ENCODE measurements around the gene PSMB11.

The PSMB11 gene

DNA sequence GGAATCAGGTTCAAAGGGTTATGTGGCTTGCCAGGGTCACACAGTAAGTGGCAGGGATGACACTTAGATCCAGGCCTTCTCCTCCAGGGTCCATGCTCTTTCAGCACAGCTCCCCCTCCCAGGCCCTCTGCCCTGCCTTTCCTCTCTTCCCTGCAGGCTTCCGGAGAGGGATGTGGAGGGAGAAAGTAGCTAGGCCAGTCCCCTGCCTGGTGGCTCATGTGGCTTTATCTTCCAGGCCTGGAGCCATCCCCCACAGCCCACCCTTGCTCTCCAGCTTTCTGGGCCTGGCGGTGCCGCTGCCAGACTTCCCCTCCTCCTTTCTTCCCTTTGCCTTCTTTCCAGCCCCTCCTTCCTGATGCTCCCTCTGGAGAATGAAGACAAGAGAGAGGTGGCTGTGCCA, 1.7 kb downstream of the PSMB11 start:
- no peak overlapping the region for H3K4me3 ChIP-seq (ENCODE audit: low read length)
- TF ChIP-seq ZNF274 (IDR thresholded peaks at IDR 0.05; ENCODE audit: low read depth, low read length) = no peak

- no peak overlapping the region for H3K4me3 ChIP-seq (ENCODE audit: low read length)
- no peak for TF ChIP-seq ZNF274 (IDR thresholded peaks at IDR 0.05; ENCODE audit: low read depth, low read length)
Observed at GRCh38 chr14:23044840-23045239, 2.8 kb downstream of the PSMB11 start.

DNA sequence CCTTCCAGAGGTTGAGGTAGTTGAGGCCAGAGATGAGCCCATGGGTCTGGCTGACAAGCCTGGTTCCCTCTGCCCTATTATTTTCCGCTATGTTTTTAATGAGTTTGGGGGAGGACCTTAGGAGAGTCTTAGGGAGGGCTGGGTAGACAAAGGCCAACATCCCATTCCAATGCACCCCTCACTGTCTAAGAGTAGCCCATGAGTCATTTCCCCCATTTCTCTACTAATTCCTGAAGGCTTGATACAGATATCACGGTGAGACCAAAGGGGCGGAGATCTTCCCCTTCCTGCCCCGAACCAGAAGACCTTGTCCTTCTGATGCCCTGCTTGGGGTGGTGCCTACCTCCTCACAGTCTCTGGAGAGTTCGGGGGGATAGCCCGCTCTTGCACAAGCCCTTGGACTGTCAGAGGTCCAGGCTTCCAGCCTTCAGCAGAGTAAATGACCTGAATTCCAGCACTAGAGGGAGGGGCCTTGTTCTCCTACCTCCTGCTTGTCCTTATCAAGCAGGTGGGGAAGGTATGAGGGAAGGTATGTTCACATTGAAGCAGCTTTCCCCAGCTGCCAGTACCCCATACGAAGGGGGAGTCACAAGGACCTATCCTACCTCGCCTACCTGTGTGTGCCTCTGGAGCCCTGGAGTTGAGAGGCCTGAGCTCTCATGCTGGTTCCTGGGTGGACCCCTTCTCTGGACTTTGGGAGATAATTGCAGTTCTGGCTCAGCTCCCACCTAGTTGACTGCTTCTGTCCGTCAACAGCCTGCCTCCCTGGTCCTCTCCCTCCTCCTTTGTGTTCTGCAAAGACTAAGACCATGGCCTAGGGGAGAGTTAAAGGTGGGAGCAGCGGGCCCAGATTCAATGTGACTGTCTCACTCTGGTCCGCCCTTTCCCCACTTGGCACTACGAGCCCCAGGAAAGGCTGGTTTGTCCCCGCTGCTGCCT, 3.7 kb downstream of the PSMB11 start:
- TF ChIP-seq ZNF274 (IDR thresholded peaks at IDR 0.05; ENCODE audit: low read depth, low read length) = no peak
- no peak overlapping the region for H3K4me3 ChIP-seq (ENCODE audit: low read length)

GRCh38 chr14:23047034-23047634, 5.1 kb downstream of the PSMB11 start:
- no peak for TF ChIP-seq ZNF274 (IDR thresholded peaks at IDR 0.05; ENCODE audit: low read depth, low read length)

GRCh38 chr14:23047751-23048693, 6.0 kb downstream of the PSMB11 start:
- H3K4me3 ChIP-seq (ENCODE audit: low read length) = no peak overlapping the region
- no peak for TF ChIP-seq ZNF274 (IDR thresholded peaks at IDR 0.05; ENCODE audit: low read depth, low read length)

More at GRCh38 chr14:23047034-23047634, 5.1 kb downstream of the PSMB11 start:
- H3K4me3 ChIP-seq (ENCODE audit: low read length) = no peak overlapping the region

DNA sequence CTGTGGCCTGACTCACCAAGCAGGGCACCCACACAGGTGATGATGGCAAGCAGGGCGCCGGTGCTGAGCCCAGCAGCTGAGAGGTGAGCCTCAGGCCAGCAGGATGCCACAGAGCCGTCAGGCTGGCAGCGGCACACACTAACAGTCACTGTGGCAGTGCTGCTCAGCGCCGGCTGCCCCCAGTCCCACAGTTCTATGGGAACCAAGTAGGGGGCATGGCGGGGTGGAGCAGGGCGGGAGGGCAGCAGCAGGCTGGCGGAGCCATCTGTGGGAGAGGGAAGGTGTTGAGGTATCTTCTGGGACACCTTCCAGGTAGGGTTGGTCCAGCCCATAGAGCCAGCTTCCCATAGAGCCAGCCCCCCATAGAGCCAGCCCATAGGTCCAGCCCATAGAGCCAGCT, 7.0 kb downstream of the PSMB11 start:
- no peak for TF ChIP-seq ZNF274 (IDR thresholded peaks at IDR 0.05; ENCODE audit: low read depth, low read length)
- H3K4me3 ChIP-seq (ENCODE audit: low read length) = no peak overlapping the region

- TF ChIP-seq ZNF274 (IDR thresholded peaks at IDR 0.05; ENCODE audit: low read depth, low read length) = no peak
- H3K4me3 ChIP-seq (ENCODE audit: low read length) = no peak overlapping the region
Observed at GRCh38 chr14:23051141-23052057, 9.4 kb downstream of the PSMB11 start.

DNA sequence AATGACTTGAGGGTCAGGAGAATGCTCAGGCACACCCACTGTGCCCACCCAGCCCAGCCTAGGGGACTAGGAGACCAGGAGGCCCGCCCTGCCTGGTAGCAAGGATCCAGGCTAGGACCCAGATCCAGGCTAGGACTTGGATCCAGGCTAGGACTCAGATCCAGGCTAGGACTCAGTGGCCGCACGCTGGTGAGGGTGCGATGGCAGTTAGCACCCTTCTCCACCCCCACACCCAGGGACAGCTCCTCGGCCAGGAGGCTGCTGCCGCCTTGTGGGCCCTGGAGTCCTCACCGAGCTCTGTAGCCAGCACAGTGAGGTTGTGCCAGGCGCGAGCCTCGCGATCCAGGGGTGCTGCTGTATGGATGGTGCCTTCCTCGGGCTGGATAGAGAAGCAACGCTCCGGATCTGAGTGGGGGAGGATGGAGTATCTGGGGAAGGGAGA, 10.2 kb downstream of the PSMB11 start:
- no peak for TF ChIP-seq ZNF274 (IDR thresholded peaks at IDR 0.05; ENCODE audit: low read depth, low read length)

DNA sequence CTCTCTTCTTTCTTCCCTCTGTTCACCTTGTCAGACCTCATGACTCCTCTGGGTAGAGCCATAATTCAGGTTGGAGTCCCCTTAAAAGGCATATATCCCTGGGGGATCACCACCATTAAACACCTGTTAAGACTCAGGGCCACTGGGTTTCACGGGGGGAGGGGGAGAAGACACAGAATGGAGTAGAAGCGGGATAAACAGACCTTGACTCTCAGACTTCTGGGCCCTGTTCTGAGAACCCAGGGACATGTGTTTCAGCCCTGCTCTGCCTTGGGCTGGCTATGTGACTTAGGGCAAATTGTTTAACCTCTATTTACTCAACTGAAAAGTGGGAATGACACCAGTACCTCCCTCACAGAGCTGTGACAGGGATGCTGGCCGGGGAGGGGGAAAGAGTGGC, 10.7 kb downstream of the PSMB11 start:
- TF ChIP-seq ZNF274 (IDR thresholded peaks at IDR 0.05; ENCODE audit: low read depth, low read length) = no peak

More for the DNA sequence above, 10.2 kb downstream of the PSMB11 start:
- no peak overlapping the region for H3K4me3 ChIP-seq (ENCODE audit: low read length)

DNA sequence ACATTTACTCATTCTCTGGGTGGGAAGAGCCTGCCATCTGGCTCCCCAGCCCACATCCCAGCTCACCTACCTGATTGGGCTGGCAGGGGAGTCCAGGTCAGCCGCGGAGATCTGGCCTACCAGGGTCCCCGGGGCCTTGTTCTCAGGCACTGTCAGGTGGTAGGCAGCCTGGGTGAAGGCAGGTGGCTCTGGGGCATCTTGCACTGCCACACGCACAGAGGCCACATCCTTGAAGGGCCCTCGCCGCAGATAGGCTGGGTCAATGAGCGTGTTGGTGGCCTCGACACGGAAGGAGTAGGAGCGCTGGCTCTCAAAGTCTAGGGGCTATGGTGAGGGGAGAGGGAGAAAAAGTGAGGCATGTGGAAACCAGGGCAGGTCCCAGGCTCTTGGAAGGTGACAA, 11.4 kb downstream of the PSMB11 start:
- TF ChIP-seq ZNF274 (IDR thresholded peaks at IDR 0.05; ENCODE audit: low read depth, low read length) = no peak
- no peak overlapping the region for H3K4me3 ChIP-seq (ENCODE audit: low read length)

More for the DNA sequence above, 10.7 kb downstream of the PSMB11 start:
- H3K4me3 ChIP-seq (ENCODE audit: low read length) = no peak overlapping the region

GRCh38 chr14:23054000-23054811, 12.2 kb downstream of the PSMB11 start:
- TF ChIP-seq ZNF274 (IDR thresholded peaks at IDR 0.05; ENCODE audit: low read depth, low read length) = no peak

GRCh38 chr14:23055147-23055550, 13.1 kb downstream of the PSMB11 start:
- no peak for TF ChIP-seq ZNF274 (IDR thresholded peaks at IDR 0.05; ENCODE audit: low read depth, low read length)
- H3K4me3 ChIP-seq (ENCODE audit: low read length) = no peak overlapping the region

More at GRCh38 chr14:23054000-23054811, 12.2 kb downstream of the PSMB11 start:
- no peak overlapping the region for H3K4me3 ChIP-seq (ENCODE audit: low read length)
